Lung (tissue), 12 donors: ENCODE data around the gene TENM4. TPM values are rescaled to one million over a fixed set of nuclear protein-coding genes. Genes with fewer than 3 reads are reported as not detected.

ENCODE experiments used
- ATAC-seq: fragments of 200-7000 bp; cut with Tn5 transposase; one replicate; pipeline ENCODE4 v1.9.1; 2020; ENCODE audit warnings: moderate number of reproducible peaks; ENCODE audit not compliant: insufficient read depth, low FRiP score
- DNase-seq, 3 donors: peaks; one replicate each; pipeline ENCODE4 v3.0.0-alpha.2; 2013 to 2017
- H3K27ac ChIP-seq, 2 donors: one replicate each; pipeline ENCODE4 v1.5.1; 2013; ENCODE audit warnings: mild to moderate bottlenecking in 2 of 2, moderate library complexity in 2 of 2, control low read depth in 1 of 2, inconsistent platforms in 1 of 2, low read depth in 1 of 2, low read length in 1 of 2
- H3K27me3 ChIP-seq, 3 donors: one replicate each; pipeline ENCODE4 v1.5.1; 2013; ENCODE audit warnings: low read length in 2 of 3; ENCODE audit not compliant: control insufficient read depth in 3 of 3, insufficient read depth in 3 of 3
- H3K36me3 ChIP-seq, 4 donors: one replicate each; pipeline ENCODE4 v1.5.1; 2013; ENCODE audit warnings: low read length in 4 of 4, mild to moderate bottlenecking in 1 of 4, moderate library complexity in 1 of 4; ENCODE audit not compliant: control insufficient read depth in 4 of 4, insufficient read depth in 4 of 4
- H3K4me1 ChIP-seq, 5 donors: one replicate each; pipeline ENCODE4 v1.5.1; 2013; ENCODE audit warnings: low read length in 5 of 5, mild to moderate bottlenecking in 2 of 5, moderate library complexity in 1 of 5; ENCODE audit not compliant: control insufficient read depth in 5 of 5, insufficient read depth in 5 of 5
- H3K4me3 ChIP-seq: one replicate; pipeline ENCODE4 v1.5.1; 2013; ENCODE audit warnings: mild to moderate bottlenecking, control low read depth, moderate library complexity
- H3K9ac ChIP-seq, 2 donors: one replicate each; pipeline ENCODE4 v1.5.1; 2013; ENCODE audit warnings: low read length in 2 of 2, control low read depth in 1 of 2; ENCODE audit not compliant: insufficient read depth in 1 of 2
- H3K9me3 ChIP-seq, 4 donors: one replicate each; pipeline ENCODE4 v1.5.1; 2013; ENCODE audit warnings: low read length in 3 of 4, mild to moderate bottlenecking in 1 of 4, moderate library complexity in 1 of 4; ENCODE audit not compliant: control insufficient read depth in 4 of 4, insufficient read depth in 3 of 4
- WGBS, 2 donors: extraction: QIAGEN DNeasy Blood & Tissue Kit; methylation state at CpG; one replicate each; pipeline ENCODE4 v1.1.7; 2013; 5-methylcytosine and 5-hydroxymethylcytosine counted together
- polyA plus RNA-seq, 2 donors: library from polyadenylated mRNA; stranded (reverse); fragments of 200-250 nt; gene quantifications; one replicate each; pipeline ENCODE4 v1.2.1, GENCODE V29; 2013
- total RNA-seq, 2 donors: library from RNA; depleted of rRNA in 1 of 2; stranded (reverse); fragments of >200 nt in 1 of 2; gene quantifications; one replicate each; pipeline ENCODE4 v1.2.1, GENCODE V29; 2014 to 2021
- TF ChIP-seq, protein P1 (sequence below): IDR thresholded peaks from 2 replicates; pipeline ENCODE4 v1.5.1; 2012; ENCODE audit warnings: mild to moderate bottlenecking; ENCODE audit errors: control extremely low read depth, extremely low read depth
- donor health status: control.
- donor health status: control.
- donor health status: Bipolar disorder and iron deficiency.
- donor health status: healthy.
- donor health status: DM: yes; HTN: yes; CAD: no.

Gene TENM4
- total and polyA plus RNA-seq, 4 donors: 0.28 to 16.4 (median 3.2) TPM

DNA sequence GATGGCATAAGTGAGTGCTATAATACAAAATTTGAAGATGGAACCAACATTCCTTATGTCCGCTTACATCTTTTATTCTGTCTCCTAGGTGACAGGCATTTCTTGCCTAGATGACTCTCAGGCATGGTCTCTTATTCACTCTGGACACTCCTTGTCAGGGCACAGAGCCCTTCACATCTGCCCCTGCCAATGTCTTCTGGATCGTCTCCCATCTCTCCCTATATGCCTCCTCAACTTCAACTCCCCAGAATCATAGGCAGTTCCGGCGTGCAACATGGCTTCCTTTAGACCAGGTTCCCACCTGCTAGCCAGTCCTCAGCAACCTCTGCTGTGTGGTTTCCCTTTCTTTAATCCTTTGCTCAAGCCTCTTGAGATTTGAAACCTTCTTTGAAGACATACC lies 300.9 kb downstream of the TENM4 start:
- WGBS, 2 donors: 90 to 98% methylated on average over 4 of the region's 4 CpGs
- TF ChIP-seq, protein P1, sequence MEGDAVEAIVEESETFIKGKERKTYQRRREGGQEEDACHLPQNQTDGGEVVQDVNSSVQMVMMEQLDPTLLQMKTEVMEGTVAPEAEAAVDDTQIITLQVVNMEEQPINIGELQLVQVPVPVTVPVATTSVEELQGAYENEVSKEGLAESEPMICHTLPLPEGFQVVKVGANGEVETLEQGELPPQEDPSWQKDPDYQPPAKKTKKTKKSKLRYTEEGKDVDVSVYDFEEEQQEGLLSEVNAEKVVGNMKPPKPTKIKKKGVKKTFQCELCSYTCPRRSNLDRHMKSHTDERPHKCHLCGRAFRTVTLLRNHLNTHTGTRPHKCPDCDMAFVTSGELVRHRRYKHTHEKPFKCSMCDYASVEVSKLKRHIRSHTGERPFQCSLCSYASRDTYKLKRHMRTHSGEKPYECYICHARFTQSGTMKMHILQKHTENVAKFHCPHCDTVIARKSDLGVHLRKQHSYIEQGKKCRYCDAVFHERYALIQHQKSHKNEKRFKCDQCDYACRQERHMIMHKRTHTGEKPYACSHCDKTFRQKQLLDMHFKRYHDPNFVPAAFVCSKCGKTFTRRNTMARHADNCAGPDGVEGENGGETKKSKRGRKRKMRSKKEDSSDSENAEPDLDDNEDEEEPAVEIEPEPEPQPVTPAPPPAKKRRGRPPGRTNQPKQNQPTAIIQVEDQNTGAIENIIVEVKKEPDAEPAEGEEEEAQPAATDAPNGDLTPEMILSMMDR: no peak

DNA sequence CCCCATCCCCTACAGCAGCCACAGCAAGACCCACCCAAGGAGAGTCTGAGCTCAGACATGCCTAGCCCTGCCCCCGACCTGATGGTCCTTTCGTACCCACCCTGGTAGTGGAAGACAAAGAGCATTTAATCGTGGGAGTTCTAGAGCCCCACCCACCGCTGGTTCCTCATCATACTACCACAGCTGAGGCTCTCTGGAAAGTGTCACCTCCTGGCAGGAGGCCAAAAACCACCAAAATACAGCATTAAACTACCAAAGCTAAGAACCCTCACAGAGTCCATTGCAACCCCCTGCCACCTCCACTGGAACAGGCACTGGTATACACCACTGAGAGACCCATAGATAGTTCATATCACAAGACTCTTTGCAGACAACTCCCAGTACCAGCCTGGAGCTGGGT lies 311.1 kb downstream of the TENM4 start:
- Histone ChIP-seq H3K9ac (no peak overlapping the region), H3K9me3 (peaks cover 0 to 9% (median 7%) of the 10 kb centered on the region in 4 donors), H3K4me1 (no peaks in the 10 kb centered on the region), H3K27me3 (no peaks in the 10 kb centered on the region), H3K4me3 (no peak overlapping the region), H3K27ac (no peak overlapping the region), H3K36me3 (no peaks in the 10 kb centered on the region)
- no peak for ATAC-seq
- TF ChIP-seq, protein P1: no peak
- no peak for DNase-seq
- 87 to 97% methylated on average over 4 of the region's 4 CpGs for WGBS, 2 donors

More for the DNA sequence above, 300.9 kb downstream of the TENM4 start:
- no peaks in the 10 kb centered on the region for H3K27me3 ChIP-seq
- H3K36me3 ChIP-seq: no peaks in the 10 kb centered on the region
- H3K4me3 ChIP-seq: no peak overlapping the region
- H3K4me1 ChIP-seq: no peaks in the 10 kb centered on the region
- DNase-seq: no peak
- no peak overlapping the region for H3K9ac ChIP-seq
- H3K9me3 ChIP-seq: peaks cover 0 to 6% (median 0%) of the 10 kb centered on the region in 4 donors
- H3K27ac ChIP-seq: no peak overlapping the region
- no peak for ATAC-seq

DNA sequence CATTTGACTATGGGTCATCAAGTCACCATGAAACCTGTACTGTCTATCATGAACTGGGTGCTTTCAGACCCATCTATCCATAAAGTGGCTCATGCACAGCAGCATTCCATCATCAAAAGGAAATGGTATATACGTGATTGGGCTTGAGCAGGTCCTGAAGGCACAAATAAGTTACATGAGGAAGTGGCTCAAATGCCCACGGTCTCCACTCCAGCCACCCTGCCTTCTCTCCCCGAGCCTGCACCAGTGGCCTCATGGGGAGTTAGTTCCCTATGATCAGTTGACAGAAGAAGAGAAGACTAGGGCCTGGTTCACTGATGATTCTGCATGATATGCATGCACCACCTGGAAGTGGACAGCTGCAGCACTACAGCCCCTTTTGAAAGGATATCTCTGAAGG lies 312.5 kb downstream of the TENM4 start:
- no peaks in the 10 kb centered on the region for H3K36me3 ChIP-seq
- no peaks in the 10 kb centered on the region for H3K4me1 ChIP-seq
- H3K4me3 ChIP-seq: no peak overlapping the region
- TF ChIP-seq, protein P1: no peak
- WGBS, 2 donors: 73 to 83% methylated on average over 3 of the region's 3 CpGs
- H3K9me3 ChIP-seq: peaks cover 0 to 9% (median 7%) of the 10 kb centered on the region in 4 donors
- no peak overlapping the region for H3K27ac ChIP-seq
- ATAC-seq: no peak
- H3K9ac ChIP-seq: no peak overlapping the region
- DNase-seq: no peak
- no peaks in the 10 kb centered on the region for H3K27me3 ChIP-seq

DNA sequence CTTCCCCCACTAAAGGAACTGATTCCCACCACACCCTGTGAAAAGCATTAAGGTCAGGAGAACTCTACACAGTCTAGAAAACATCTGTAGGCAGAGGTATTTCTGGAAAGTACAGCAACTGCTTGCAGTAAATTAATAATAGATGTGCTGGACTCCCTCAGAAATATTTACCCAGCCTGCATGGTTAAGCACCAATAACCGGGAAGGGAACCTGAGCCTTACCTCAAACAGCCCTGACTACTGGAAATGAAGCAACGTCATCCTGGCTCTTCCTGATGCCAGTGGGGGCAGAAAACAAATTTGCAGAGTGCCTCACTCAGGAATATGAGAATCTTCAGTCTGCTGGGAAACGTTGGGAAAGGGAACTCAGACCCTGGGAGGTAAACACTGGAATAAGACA lies 318.1 kb downstream of the TENM4 start:
- Histone ChIP-seq H3K27me3 (no peaks in the 10 kb centered on the region), H3K27ac (no peak overlapping the region), H3K36me3 (no peaks in the 10 kb centered on the region), H3K4me1 (peaks cover 0 to 4% (median 0%) of the 10 kb centered on the region in 5 donors), H3K9ac (no peak overlapping the region), H3K4me3 (no peak overlapping the region), H3K9me3 (peaks cover 0 to 9% (median 6%) of the 10 kb centered on the region in 4 donors)
- TF ChIP-seq, protein P1: no peak
- WGBS, 2 donors: 73 to 79% methylated on average over 3 of the region's 3 CpGs
- DNase-seq: no peak
- no peak for ATAC-seq
